GM18520 (cell line): Measurements from ENCODE around the gene PYGM.

Source experiments
- ATAC-seq: cut with Tn5 transposase; IDR thresholded peaks from one replicate; pipeline ENCODE4 v1.9.1; 2021; ENCODE audit not compliant: unreplicated experiment

Gene PYGM

GRCh38 chr11:64739871-64740270 lies 19.9 kb downstream of the PYGM start:
- ATAC-seq: no peak

GRCh38 chr11:64736654-64737053 lies 23.1 kb downstream of the PYGM start:
- no peak for ATAC-seq

- ATAC-seq: no peak
Observed at GRCh38 chr11:64735725-64736259, 24.0 kb downstream of the PYGM start.

GRCh38 chr11:64734811-64735724 lies 24.7 kb downstream of the PYGM start:
- ATAC-seq: no peak

- no peak for ATAC-seq
Observed at GRCh38 chr11:64731601-64732000, 28.2 kb downstream of the PYGM start.

- no peak for ATAC-seq
Observed at GRCh38 chr11:64729851-64730382, 29.9 kb downstream of the PYGM start.

- ATAC-seq: no peak
Observed at GRCh38 chr11:64728757-64729365, 30.9 kb downstream of the PYGM start.

GRCh38 chr11:64726867-64727530 lies 32.8 kb downstream of the PYGM start:
- ATAC-seq: no peak

- ATAC-seq: no peak
Observed at GRCh38 chr11:64726211-64726641, 33.5 kb downstream of the PYGM start.

GRCh38 chr11:64724863-64725532 lies 34.8 kb downstream of the PYGM start:
- no peak for ATAC-seq

- no peak for ATAC-seq
Observed at GRCh38 chr11:64723907-64724862, 35.6 kb downstream of the PYGM start.

- no peak for ATAC-seq
Observed at GRCh38 chr11:64723117-64723906, 36.5 kb downstream of the PYGM start, which contains the start of gene NRXN2. TSS of gene NRXN2 (minus strand) at chr11:64723197. CDS start at chr11:64713699, 9,498 bp downstream.

GRCh38 chr11:64722141-64723065 lies 37.4 kb downstream of the PYGM start:
- no peak for ATAC-seq

- ATAC-seq: no peak
Observed at GRCh38 chr11:64721359-64721699, 38.4 kb downstream of the PYGM start.

- no peak for ATAC-seq
Observed at GRCh38 chr11:64720640-64721358, 39.0 kb downstream of the PYGM start.

GRCh38 chr11:64720167-64720566 lies 39.6 kb downstream of the PYGM start:
- no peak for ATAC-seq

- ATAC-seq: no peak
Observed at GRCh38 chr11:64719406-64719805, 40.4 kb downstream of the PYGM start.
